DOHH2 (cell line): ENCODE results near the gene MARCHF10.
"Not testable (repeated sequence)": the region's sequence is repeated elsewhere in the genome, so short reads cannot be mapped to it uniquely, and the experiment has no call there.

Experiments used
- H3F3A ChIP-seq: fragments of 200-600 bp; sonication (generic), shearing (Covaris generic); 2 replicates; pipeline ENCODE4 v1.6.0; 2016; ENCODE audit warnings: antibody characterized with exemption, mild to moderate bottlenecking; ENCODE audit not compliant: control insufficient read depth, insufficient read depth
- H3K27ac ChIP-seq: fragments of 200-600 bp; sonication (generic); 2 replicates; pipeline ENCODE4 v1.5.1; 2014; ENCODE audit warnings: low read depth, mild to moderate bottlenecking, low read length, moderate library complexity
- H3K27me3 ChIP-seq: fragments of 200-600 bp; sonication (generic); 2 replicates; pipeline ENCODE4 v1.6.1; 2014; ENCODE audit warnings: mild to moderate bottlenecking, low read length, mixed read lengths; ENCODE audit not compliant: control insufficient read depth
- H3K36me3 ChIP-seq: fragments of 200-600 bp; sonication (generic); 2 replicates; pipeline ENCODE4 v1.6.1; 2014; ENCODE audit warnings: mild to moderate bottlenecking, low read length, moderate library complexity, mixed read lengths; ENCODE audit not compliant: control insufficient read depth
- H3K4me1 ChIP-seq: fragments of 200-600 bp; sonication (generic); 2 replicates; pipeline ENCODE4 v1.6.1; 2014; ENCODE audit warnings: mild to moderate bottlenecking, low read length, mixed read lengths; ENCODE audit not compliant: control insufficient read depth
- H3K4me2 ChIP-seq: fragments of 200-600 bp; sonication (generic); 2 replicates; pipeline ENCODE4 v1.6.0; 2014; ENCODE audit warnings: mild to moderate bottlenecking, low read length, moderate library complexity
- H3K4me3 ChIP-seq: fragments of 200-600 bp; sonication (generic); 2 replicates; pipeline ENCODE4 v1.5.1; 2014; ENCODE audit warnings: mild to moderate bottlenecking, low read length, mixed read lengths
- H3K79me2 ChIP-seq: fragments of 200-600 bp; sonication (generic); 2 replicates; pipeline ENCODE4 v1.6.1; 2014; ENCODE audit warnings: mild to moderate bottlenecking, low read length, mixed read lengths; ENCODE audit not compliant: control insufficient read depth
- H3K9me2 ChIP-seq: fragments of 200-600 bp; sonication (generic); replicated peaks from 2 replicates; pipeline ENCODE4 v1.6.1; 2014; ENCODE audit warnings: mild to moderate bottlenecking, low read length, mixed read lengths; ENCODE audit not compliant: control insufficient read depth
- H3K9me3 ChIP-seq: fragments of 200-600 bp; sonication (generic); 2 replicates; pipeline ENCODE4 v1.6.1; 2014; ENCODE audit warnings: antibody characterized with exemption, low read length, mixed read lengths; ENCODE audit not compliant: control insufficient read depth, insufficient read depth
- H4K20me1 ChIP-seq: fragments of 200-600 bp; sonication (generic); 2 replicates; pipeline ENCODE4 v1.6.0; 2014; ENCODE audit warnings: low read depth, mild to moderate bottlenecking, antibody characterized with exemption, low read length, moderate library complexity; ENCODE audit not compliant: control insufficient read depth, insufficient read depth
- CTCF ChIP-seq: fragments of 200-600 bp; sonication (generic); IDR thresholded peaks from one replicate; pipeline ENCODE4 v1.5.1; 2014; ENCODE audit warnings: antibody characterized with exemption, mild to moderate bottlenecking, low read depth, low read length; ENCODE audit not compliant: poor library complexity, severe bottlenecking
- EZH2phosphoT487 ChIP-seq: fragments of 200-600 bp; sonication (generic); IDR thresholded peaks from 2 replicates; pipeline ENCODE4 v1.6.1; 2017; ENCODE audit warnings: borderline replicate concordance, mild to moderate bottlenecking, antibody characterized with exemption, low read length, moderate library complexity, mixed read lengths

Gene MARCHF10

GRCh38 chr17:62855156-62855555 lies 47.0 kb upstream of the MARCHF10 start:
- no peak for TF ChIP-seq CTCF
- no peak for TF ChIP-seq EZH2phosphoT487
- H3K4me2 ChIP-seq: no peak overlapping the region
- H3K79me2 ChIP-seq: no peaks in the 10 kb centered on the region
- H4K20me1 ChIP-seq: no peaks in the 10 kb centered on the region
- no peaks in the 10 kb centered on the region for H3F3A ChIP-seq
- H3K36me3 ChIP-seq: no peaks in the 10 kb centered on the region
- H3K27ac ChIP-seq: no peak overlapping the region
- H3K4me3 ChIP-seq: no peak overlapping the region
- H3K27me3 ChIP-seq: peaks cover 5% of the 10 kb centered on the region; the same call in 1 of the 2 replicates
- H3K9me2 ChIP-seq: no peaks in the 10 kb centered on the region
- H3K9me3 ChIP-seq: no peaks in the 10 kb centered on the region
- no peaks in the 10 kb centered on the region for H3K4me1 ChIP-seq

- Histone ChIP-seq H3K9me2 (no peaks in the 10 kb centered on the region), H3K4me2 (no peak overlapping the region), H3K9me3 (no peaks in the 10 kb centered on the region), H3K27me3 (peaks cover 5% of the 10 kb centered on the region; the same call in 1 of the 2 replicates), H3K4me1 (no peaks in the 10 kb centered on the region), H3K27ac (no peak overlapping the region), H3K79me2 (no peaks in the 10 kb centered on the region), H4K20me1 (no peaks in the 10 kb centered on the region), H3K4me3 (no peak overlapping the region), H3K36me3 (no peaks in the 10 kb centered on the region), H3F3A (no peaks in the 10 kb centered on the region)
- TF ChIP-seq EZH2phosphoT487: no peak
- no peak for TF ChIP-seq CTCF
Measured at GRCh38 chr17:62854098-62854680, 46.1 kb upstream of the MARCHF10 start.

GRCh38 chr17:62852195-62852594 lies 44.1 kb upstream of the MARCHF10 start:
- Histone ChIP-seq H3K36me3 (no peaks in the 10 kb centered on the region), H3K4me3 (no peak overlapping the region), H3K4me1 (no peaks in the 10 kb centered on the region), H3K27ac (no peak overlapping the region), H3K79me2 (no peaks in the 10 kb centered on the region), H3F3A (no peaks in the 10 kb centered on the region), H4K20me1 (no peaks in the 10 kb centered on the region), H3K4me2 (no peak overlapping the region), H3K9me3 (no peaks in the 10 kb centered on the region), H3K27me3 (peaks cover 5% of the 10 kb centered on the region; the same call in 1 of the 2 replicates), H3K9me2 (no peaks in the 10 kb centered on the region)
- TF ChIP-seq CTCF (no peak), EZH2phosphoT487 (no peak)

GRCh38 chr17:62849591-62850415 lies 41.7 kb upstream of the MARCHF10 start:
- H4K20me1 ChIP-seq, H3F3A ChIP-seq, H3K4me3 ChIP-seq, H3K79me2 ChIP-seq, H3K27ac ChIP-seq, H3K36me3 ChIP-seq, H3K4me2 ChIP-seq, H3K9me3 ChIP-seq, H3K9me2 ChIP-seq, H3K4me1 ChIP-seq, H3K27me3 ChIP-seq: not testable (repeated sequence)
